Measurements from ENCODE around the gene SP1. TPM values are rescaled to one million over a fixed set of nuclear protein-coding genes. Genes with fewer than 3 reads are reported as not detected.

SP1 gene
- total and polyA plus RNA-seq, 2 experiments from 2014 or later: 11.1 to 68.4 TPM

- Histone ChIP-seq H3K79me2 (replicated peaks; ENCODE audit: insufficient read depth) (no peaks in the 10 kb centered on the region), H3K27me3 (ENCODE audit: insufficient read depth) (no peaks in the 10 kb centered on the region), H2AFZ (no peak overlapping the region), H3F3A (replicated peaks; ENCODE audit: low read depth) (no peaks in the 10 kb centered on the region), H3K9me2 (ENCODE audit: insufficient read depth) (no peaks in the 10 kb centered on the region), H3K4me3 (no peak overlapping the region), H3K4me2 (no peak overlapping the region), H3K27ac (ENCODE audit: low read depth) (no peak overlapping the region), H3K36me3 (ENCODE audit: insufficient read depth) (no peaks in the 10 kb centered on the region), H3K4me1 (ENCODE audit: insufficient read depth) (no peaks in the 10 kb centered on the region), H4K20me1 (replicated peaks; ENCODE audit: insufficient read depth) (no peaks in the 10 kb centered on the region)
- TF ChIP-seq POLR2AphosphoS5 (IDR thresholded peaks at IDR 0.05; ENCODE audit: low read depth) (no peak), JUNB (IDR thresholded peaks at IDR 0.05; ENCODE audit: unreplicated experiment) (no peak), CREB1 (CRISPR knock-in tag; IDR thresholded peaks at IDR 0.05; ENCODE audit: low read depth) (no peak), EZH2phosphoT487 (IDR thresholded peaks at IDR 0.05; ENCODE audit: unreplicated experiment) (no peak), ZNF114 (CRISPR knock-in tag; IDR thresholded peaks at IDR 0.05) (no peak), ETS1 (IDR thresholded peaks at IDR 0.05) (no peak), EZH2 (IDR thresholded peaks at IDR 0.05; ENCODE audit: low read depth, unreplicated experiment) (no peak), NANOG (IDR thresholded peaks at IDR 0.05; ENCODE audit: borderline replicate concordance) (no peak), CTCF (conservative IDR thresholded peaks at IDR 0.05; ENCODE audit: low read depth in 2 of 2) (no peak), REST (IDR thresholded peaks at IDR 0.05; ENCODE audit: unreplicated experiment) (no peak), STAT1 (IDR thresholded peaks at IDR 0.05; ENCODE audit: unreplicated experiment) (no peak), ZNF331 (CRISPR knock-in tag; IDR thresholded peaks at IDR 0.05; ENCODE audit: low read depth) (no peak), ZNF462 (CRISPR knock-in tag; IDR thresholded peaks at IDR 0.05) (no peak)
- H3K4me1 Mint-ChIP-seq: peaks cover 4% of the 10 kb centered on the region; the same call in 2 of the 3 replicates
- DNase-seq (ENCODE audit: low spot score): no peak
- H3K27ac Mint-ChIP-seq: no peak overlapping the region
- no peak overlapping the region for H3K4me3 Mint-ChIP-seq
- H3K27me3 Mint-ChIP-seq (ENCODE audit: insufficient read depth, low read depth, poor library complexity): no peaks in the 10 kb centered on the region
- no peaks in the 10 kb centered on the region for H3K9me3 Mint-ChIP-seq
- no peak for ATAC-seq
- no peaks in the 10 kb centered on the region for H3K36me3 Mint-ChIP-seq (ENCODE audit: low read depth)
Measured at GRCh38 chr12:53353257-53353655, 26.7 kb upstream of the SP1 start.

Measured in GM23338 (cell line).